Measurements from ENCODE around the gene CLIP1. TPM values are rescaled to one million over a fixed set of nuclear protein-coding genes. Genes with fewer than 3 reads are reported as not detected.

Gene CLIP1
- total and polyA plus RNA-seq, 2 of the 13 experiments (the other 11 are each of a cell fraction or from before 2014, with no cell fraction given): 28.9 to 43.7 TPM

DNA sequence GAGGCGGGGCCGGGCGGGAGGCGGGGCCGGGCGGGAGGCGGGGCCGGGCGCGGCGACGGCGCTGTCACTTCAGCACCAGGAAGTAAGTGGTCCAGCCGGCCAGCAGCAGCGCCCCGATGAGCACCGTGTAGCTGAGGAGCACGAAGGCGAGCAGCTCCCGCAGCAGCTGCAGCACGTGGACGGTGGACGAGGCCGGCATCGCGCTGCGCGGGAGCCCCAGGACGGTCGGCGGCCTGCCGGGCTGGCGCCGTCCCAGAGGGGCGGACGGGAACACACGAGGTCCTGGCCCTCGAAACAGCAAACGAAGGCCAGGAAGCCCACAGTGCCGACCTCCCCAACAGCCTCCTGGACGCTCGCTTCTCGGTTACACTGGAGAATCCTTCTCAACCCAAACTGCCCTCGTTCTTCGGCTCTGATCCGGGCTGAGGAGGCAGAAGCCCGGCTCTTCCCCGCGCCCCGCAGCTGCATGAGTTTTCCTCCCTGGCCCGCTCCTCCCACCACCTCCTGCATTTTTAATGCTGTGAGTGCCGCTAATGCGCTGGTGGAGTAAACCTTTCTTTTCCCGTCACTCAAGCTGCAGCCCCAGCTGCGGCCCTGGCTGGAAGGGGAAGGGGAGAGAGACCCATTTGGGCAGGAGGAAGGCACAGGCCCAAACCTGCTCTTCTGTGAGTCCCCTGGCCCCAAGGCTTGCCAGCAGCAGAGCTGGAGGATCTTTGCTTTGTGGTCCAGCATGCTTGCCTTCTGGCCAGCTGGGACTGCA is 195.9 kb downstream of the CLIP1 start (continued):
- TF ChIP-seq MEIS2 (CRISPR knock-in tag; IDR thresholded peaks at IDR 0.05) (peak; percentile 93), ZNF30 (CRISPR knock-in tag; IDR thresholded peaks at IDR 0.05) (peak; percentile 96), ZNF564 (CRISPR knock-in tag; IDR thresholded peaks at IDR 0.05) (peak; percentile 60; the same call in 1 of the 2 replicates), JUNB (CRISPR knock-in tag; IDR thresholded peaks at IDR 0.05; ENCODE audit: borderline replicate concordance) (0 out of 2 replicates have a peak, but pooled peaks have one; percentile 25), XBP1 (CRISPR knock-in tag; IDR thresholded peaks at IDR 0.05) (peak; percentile 74; the same call in 1 of the 2 replicates), CEBPG (CRISPR knock-in tag; IDR thresholded peaks at IDR 0.05) (no peak), ZNF672 (CRISPR knock-in tag; IDR thresholded peaks at IDR 0.05) (no peak), CBX1 (IDR thresholded peaks at IDR 0.05; ENCODE audit: low read depth) (peak; percentile 48), ZC3H4 (CRISPR knock-in tag; IDR thresholded peaks at IDR 0.05; ENCODE audit: borderline replicate concordance) (no peak), ZSCAN9 (CRISPR knock-in tag; IDR thresholded peaks at IDR 0.05; ENCODE audit: borderline replicate concordance) (peak; percentile 24; the same call in 1 of the 2 replicates), NAIF1 (CRISPR knock-in tag; IDR thresholded peaks at IDR 0.05; ENCODE audit: borderline replicate concordance) (0 out of 2 replicates have a peak, but pooled peaks have one; percentile 33), CBX2 (IDR thresholded peaks at IDR 0.05; ENCODE audit: low read depth, low read length) (no peak), CBX2 (CRISPR knock-in tag; IDR thresholded peaks at IDR 0.05; ENCODE audit: low read depth) (0 out of 2 replicates have a peak, but pooled peaks have one; percentile 70), AKAP8 (CRISPR knock-in tag; IDR thresholded peaks at IDR 0.05) (0 out of 2 replicates have a peak, but pooled peaks have one; percentile 27), ZNF572 (CRISPR knock-in tag; IDR thresholded peaks at IDR 0.05) (no peak), ZNF546 (CRISPR knock-in tag; conservative IDR thresholded peaks at IDR 0.05) (peak; percentile 89; the same call in 1 of the 2 replicates), RAD21 (CRISPR knock-in tag; IDR thresholded peaks at IDR 0.05) (peak; percentile 54), MZF1 (CRISPR knock-in tag; IDR thresholded peaks at IDR 0.05; ENCODE audit: borderline replicate concordance) (no peak), ZNF558 (CRISPR knock-in tag; IDR thresholded peaks at IDR 0.05; ENCODE audit: borderline replicate concordance) (peak; percentile 44; the same call in 1 of the 2 replicates), SP140L (CRISPR knock-in tag; IDR thresholded peaks at IDR 0.05; ENCODE audit: borderline replicate concordance) (peak; percentile 57; the same call in 1 of the 2 replicates)
- TF ChIP-seq, protein P1, sequence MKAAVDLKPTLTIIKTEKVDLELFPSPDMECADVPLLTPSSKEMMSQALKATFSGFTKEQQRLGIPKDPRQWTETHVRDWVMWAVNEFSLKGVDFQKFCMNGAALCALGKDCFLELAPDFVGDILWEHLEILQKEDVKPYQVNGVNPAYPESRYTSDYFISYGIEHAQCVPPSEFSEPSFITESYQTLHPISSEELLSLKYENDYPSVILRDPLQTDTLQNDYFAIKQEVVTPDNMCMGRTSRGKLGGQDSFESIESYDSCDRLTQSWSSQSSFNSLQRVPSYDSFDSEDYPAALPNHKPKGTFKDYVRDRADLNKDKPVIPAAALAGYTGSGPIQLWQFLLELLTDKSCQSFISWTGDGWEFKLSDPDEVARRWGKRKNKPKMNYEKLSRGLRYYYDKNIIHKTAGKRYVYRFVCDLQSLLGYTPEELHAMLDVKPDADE (CRISPR knock-in tag; IDR thresholded peaks at IDR 0.05): peak; percentile 98
- TF ChIP-seq, protein P2, sequence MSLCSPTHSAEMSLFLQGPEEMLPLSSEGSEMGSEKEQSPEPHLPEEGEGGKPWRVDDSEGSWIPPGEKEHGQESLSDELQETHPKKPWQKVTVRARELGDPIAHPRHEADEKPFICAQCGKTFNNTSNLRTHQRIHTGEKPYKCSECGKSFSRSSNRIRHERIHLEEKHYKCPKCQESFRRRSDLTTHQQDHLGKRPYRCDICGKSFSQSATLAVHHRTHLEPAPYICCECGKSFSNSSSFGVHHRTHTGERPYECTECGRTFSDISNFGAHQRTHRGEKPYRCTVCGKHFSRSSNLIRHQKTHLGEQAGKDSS (CRISPR knock-in tag; IDR thresholded peaks at IDR 0.05; ENCODE audit: borderline replicate concordance, low read depth): peak; percentile 98
- TF ChIP-seq, protein P3, sequence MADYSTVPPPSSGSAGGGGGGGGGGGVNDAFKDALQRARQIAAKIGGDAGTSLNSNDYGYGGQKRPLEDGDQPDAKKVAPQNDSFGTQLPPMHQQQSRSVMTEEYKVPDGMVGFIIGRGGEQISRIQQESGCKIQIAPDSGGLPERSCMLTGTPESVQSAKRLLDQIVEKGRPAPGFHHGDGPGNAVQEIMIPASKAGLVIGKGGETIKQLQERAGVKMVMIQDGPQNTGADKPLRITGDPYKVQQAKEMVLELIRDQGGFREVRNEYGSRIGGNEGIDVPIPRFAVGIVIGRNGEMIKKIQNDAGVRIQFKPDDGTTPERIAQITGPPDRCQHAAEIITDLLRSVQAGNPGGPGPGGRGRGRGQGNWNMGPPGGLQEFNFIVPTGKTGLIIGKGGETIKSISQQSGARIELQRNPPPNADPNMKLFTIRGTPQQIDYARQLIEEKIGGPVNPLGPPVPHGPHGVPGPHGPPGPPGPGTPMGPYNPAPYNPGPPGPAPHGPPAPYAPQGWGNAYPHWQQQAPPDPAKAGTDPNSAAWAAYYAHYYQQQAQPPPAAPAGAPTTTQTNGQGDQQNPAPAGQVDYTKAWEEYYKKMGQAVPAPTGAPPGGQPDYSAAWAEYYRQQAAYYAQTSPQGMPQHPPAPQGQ (CRISPR knock-in tag; IDR thresholded peaks at IDR 0.05; ENCODE audit: borderline replicate concordance): no peak
- TF ChIP-seq, protein P4, sequence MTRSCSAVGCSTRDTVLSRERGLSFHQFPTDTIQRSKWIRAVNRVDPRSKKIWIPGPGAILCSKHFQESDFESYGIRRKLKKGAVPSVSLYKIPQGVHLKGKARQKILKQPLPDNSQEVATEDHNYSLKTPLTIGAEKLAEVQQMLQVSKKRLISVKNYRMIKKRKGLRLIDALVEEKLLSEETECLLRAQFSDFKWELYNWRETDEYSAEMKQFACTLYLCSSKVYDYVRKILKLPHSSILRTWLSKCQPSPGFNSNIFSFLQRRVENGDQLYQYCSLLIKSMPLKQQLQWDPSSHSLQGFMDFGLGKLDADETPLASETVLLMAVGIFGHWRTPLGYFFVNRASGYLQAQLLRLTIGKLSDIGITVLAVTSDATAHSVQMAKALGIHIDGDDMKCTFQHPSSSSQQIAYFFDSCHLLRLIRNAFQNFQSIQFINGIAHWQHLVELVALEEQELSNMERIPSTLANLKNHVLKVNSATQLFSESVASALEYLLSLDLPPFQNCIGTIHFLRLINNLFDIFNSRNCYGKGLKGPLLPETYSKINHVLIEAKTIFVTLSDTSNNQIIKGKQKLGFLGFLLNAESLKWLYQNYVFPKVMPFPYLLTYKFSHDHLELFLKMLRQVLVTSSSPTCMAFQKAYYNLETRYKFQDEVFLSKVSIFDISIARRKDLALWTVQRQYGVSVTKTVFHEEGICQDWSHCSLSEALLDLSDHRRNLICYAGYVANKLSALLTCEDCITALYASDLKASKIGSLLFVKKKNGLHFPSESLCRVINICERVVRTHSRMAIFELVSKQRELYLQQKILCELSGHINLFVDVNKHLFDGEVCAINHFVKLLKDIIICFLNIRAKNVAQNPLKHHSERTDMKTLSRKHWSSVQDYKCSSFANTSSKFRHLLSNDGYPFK (CRISPR knock-in tag; IDR thresholded peaks at IDR 0.05; ENCODE audit: borderline replicate concordance): no peak
